Left ventricle myocardium inferior (tissue), 1 donor: ENCODE data around the gene CPAMD8. TPM values are rescaled to one million over a fixed set of nuclear protein-coding genes. Genes with fewer than 3 reads are reported as not detected.
"Not testable (repeated sequence)": the region's sequence is repeated elsewhere in the genome, so short reads cannot be mapped to it uniquely, and the experiment has no call there.

Experiments
- DNase-seq: peaks from one replicate; pipeline ENCODE4 v3.0.0-alpha.2; 2020
- H3K27ac ChIP-seq: fragments of 200-600 bp; replicated peaks from 2 replicates; pipeline ENCODE4 v1.8.0; 2021
- H3K27me3 ChIP-seq: fragments of 200-600 bp; 2 replicates; pipeline ENCODE4 v1.8.0; 2021; ENCODE audit warnings: low read depth
- H3K36me3 ChIP-seq: fragments of 200-600 bp; 2 replicates; pipeline ENCODE4 v1.8.0; 2021
- H3K4me1 ChIP-seq: fragments of 200-600 bp; 2 replicates; pipeline ENCODE4 v1.8.0; 2021
- H3K4me3 ChIP-seq: fragments of 200-600 bp; 2 replicates; pipeline ENCODE4 v1.8.0; 2021; ENCODE audit warnings: mild to moderate bottlenecking, moderate library complexity
- H3K9me3 ChIP-seq: fragments of 200-600 bp; replicated peaks from 2 replicates; pipeline ENCODE4 v1.8.0; 2021
- intact Hi-C: fragments of 100-400 bp; cut with micrococcal nuclease; formaldehyde crosslinking; loops from one replicate; pipeline ENCODE4 v1.11.0; 2022
- total RNA-seq: library from RNA; stranded (reverse); fragmentation: NEBNext Ultra II Directional; extraction: Animal tissue kit (Norgen Biotek cat#: 25700); gene quantifications from one replicate; pipeline ENCODE4 v1.2.1, GENCODE V29; 2021
- TF ChIP-seq, protein P1 (sequence below): fragments of 200-600 bp; IDR thresholded peaks from 2 replicates; pipeline ENCODE4 v1.8.0; 2021; ENCODE audit warnings: antibody characterized with exemption, mild to moderate bottlenecking, borderline replicate concordance
- donor health status: DM: no; HTN: yes; CAD: no; lungs with severe emphysema.

Gene CPAMD8
- total RNA-seq, 1 donor from 2014 or later: 13.7 TPM

DNA sequence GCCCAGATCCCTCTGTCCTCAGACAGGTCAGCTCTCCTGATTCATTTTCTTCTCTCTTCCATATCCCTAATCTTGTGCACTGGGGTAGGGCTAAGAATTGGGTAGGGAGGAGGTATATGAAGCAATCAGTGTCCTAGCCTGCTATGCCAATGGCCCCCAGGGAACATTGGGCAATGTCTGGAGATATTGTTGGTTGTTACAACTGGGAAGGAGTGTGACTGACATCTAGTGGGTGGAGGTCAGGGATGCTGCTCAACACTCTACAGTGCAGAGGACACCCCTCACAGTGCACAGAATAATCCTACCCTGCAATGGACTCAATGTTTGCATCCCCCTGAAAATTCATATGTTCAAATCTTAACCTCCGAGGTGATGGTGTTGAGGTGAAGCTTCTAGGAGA, 57.5 kb downstream of the CPAMD8 start:
- intact Hi-C loops: no loop called here
- no peak for DNase-seq
- H3K36me3 ChIP-seq: peaks cover 15% of the 10 kb centered on the region

DNA sequence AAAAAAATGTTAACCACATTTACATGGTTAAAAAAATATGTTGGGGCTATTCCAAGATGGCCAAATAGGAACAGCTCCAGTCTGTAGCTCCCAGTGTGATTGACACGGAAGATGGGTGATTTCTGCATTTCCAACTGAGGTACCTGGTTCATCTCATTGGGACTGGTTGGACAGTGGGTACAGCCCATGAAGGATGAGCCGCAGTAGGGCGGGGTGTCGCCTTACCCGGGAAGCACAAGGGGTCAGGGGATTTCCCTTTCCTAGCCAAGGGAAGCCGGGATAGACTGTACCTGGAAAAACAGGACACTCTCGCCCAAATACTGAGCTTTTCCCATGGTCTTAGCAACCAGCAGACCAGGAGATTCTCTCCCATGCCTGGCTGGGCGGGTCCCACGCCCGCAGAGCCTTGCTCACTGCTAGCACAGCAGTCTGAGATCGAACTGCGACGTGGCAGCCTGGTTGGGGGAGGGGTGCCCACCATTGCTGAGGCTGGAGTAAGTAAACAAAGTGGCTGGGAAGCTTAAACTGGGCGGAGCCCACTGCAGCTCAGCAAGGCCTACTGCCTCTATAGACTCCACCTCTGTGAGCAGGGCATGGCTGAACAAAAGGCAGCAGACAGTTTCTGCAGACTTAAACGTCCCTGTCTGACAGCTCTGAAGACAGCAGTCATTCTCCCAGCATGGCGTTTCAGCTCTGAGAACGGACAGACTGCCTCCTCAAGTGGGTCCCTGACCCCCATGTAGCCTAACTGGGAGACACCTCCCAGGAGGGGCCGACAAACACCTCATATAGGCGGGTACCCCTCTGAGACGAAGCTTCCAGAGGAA, 65.4 kb downstream of the CPAMD8 start:
- H3K4me3 ChIP-seq, intact Hi-C loops, H3K9me3 ChIP-seq, H3K27me3 ChIP-seq, H3K36me3 ChIP-seq, DNase-seq, H3K27ac ChIP-seq: not testable (repeated sequence)
- H3K4me1 ChIP-seq: peaks cover 14% of the 10 kb centered on the region

More for the DNA sequence above, 57.5 kb downstream of the CPAMD8 start:
- no peak overlapping the region for H3K27ac ChIP-seq
- no peak overlapping the region for H3K4me3 ChIP-seq
- H3K9me3 ChIP-seq: peaks cover 26% of the 10 kb centered on the region
- H3K27me3 ChIP-seq: no peaks in the 10 kb centered on the region
- H3K4me1 ChIP-seq: no peaks in the 10 kb centered on the region
- TF ChIP-seq, protein P1, sequence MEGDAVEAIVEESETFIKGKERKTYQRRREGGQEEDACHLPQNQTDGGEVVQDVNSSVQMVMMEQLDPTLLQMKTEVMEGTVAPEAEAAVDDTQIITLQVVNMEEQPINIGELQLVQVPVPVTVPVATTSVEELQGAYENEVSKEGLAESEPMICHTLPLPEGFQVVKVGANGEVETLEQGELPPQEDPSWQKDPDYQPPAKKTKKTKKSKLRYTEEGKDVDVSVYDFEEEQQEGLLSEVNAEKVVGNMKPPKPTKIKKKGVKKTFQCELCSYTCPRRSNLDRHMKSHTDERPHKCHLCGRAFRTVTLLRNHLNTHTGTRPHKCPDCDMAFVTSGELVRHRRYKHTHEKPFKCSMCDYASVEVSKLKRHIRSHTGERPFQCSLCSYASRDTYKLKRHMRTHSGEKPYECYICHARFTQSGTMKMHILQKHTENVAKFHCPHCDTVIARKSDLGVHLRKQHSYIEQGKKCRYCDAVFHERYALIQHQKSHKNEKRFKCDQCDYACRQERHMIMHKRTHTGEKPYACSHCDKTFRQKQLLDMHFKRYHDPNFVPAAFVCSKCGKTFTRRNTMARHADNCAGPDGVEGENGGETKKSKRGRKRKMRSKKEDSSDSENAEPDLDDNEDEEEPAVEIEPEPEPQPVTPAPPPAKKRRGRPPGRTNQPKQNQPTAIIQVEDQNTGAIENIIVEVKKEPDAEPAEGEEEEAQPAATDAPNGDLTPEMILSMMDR: peak; percentile 10

DNA sequence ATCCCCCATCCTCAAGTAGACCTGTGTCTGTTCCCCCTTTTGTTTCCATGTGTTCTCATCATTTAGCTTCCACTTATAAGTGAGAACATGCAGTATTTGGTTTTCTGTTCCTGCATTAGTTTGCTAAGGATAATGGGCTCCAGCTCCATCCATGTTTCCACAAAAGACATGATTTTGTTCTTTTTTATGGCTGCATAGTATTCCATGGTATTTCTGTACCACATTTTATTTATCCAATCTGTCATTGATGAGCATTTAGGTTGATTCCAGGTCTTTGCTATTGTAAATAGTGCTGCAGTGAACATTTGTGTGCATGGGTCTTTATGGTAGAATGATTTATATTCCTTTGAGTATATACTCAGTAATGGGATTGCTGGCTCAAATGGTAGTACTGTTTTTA, 68.3 kb downstream of the CPAMD8 start:
- peaks cover 14% of the 10 kb centered on the region for H3K4me1 ChIP-seq
- H3K36me3 ChIP-seq, H3K27me3 ChIP-seq, intact Hi-C loops, DNase-seq, H3K9me3 ChIP-seq, H3K4me3 ChIP-seq, H3K27ac ChIP-seq: not testable (repeated sequence)

DNA sequence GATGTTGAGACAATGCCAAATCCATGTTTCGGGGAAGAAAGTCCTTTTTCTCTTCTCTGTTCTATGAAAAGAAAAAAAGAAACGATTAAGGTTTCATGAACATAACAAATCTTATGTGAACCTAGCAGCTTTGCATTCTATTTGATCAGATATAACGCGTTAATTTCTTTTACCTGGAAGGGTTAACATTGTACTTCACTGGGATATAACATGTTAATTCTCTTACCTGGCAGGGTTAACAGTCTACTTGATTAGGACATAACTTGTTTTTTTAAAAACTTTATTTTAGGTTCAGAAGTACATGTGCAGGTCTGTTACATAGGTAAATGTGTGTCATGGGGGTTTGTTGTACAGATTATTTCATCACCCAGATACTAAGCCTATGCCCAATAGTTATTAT, 68.8 kb downstream of the CPAMD8 start:
- peaks cover 14% of the 10 kb centered on the region for H3K4me1 ChIP-seq
- H3K4me3 ChIP-seq: no peak overlapping the region
- H3K27ac ChIP-seq: peak overlapping the region; percentile 48
- no peaks in the 10 kb centered on the region for H3K27me3 ChIP-seq
- no peak for DNase-seq
- TF ChIP-seq, protein P1: no peak
- no peaks in the 10 kb centered on the region for H3K9me3 ChIP-seq
- no peaks in the 10 kb centered on the region for H3K36me3 ChIP-seq
- intact Hi-C loops: no loop called here

DNA sequence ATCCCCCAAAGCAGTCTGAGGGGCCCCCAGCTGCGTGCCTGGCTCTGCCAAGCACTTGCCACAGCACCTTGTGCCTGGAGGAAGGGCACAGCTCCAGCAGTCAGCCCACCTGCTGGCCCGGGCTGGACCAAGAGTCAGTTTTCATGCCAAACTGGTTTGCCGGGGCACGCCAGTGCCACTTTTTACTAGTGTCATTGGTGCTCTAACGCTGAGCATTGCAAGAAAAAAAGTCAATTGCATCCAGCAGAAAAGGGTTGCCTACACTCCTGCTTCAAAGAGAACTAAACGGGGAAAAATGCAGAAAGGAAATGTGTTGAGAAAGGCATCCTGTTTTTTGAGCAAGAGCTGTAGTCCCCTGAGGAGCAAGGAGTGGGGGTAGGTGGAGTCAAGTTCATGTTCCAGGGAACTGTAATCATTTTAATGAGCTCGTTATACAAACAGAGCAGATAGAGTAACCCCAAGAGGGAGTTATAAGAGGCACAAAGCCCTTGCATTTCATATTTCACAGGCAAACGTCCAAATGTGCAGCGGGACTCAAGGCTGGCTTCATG, 69.4 kb downstream of the CPAMD8 start:
- Histone ChIP-seq H3K36me3 (no peaks in the 10 kb centered on the region), H3K4me1 (peaks cover 14% of the 10 kb centered on the region), H3K4me3 (no peak overlapping the region), H3K9me3 (no peaks in the 10 kb centered on the region), H3K27ac (peak overlapping the region; percentile 48), H3K27me3 (no peaks in the 10 kb centered on the region)
- intact Hi-C loops: no loop called here
- DNase-seq: no peak
- TF ChIP-seq, protein P1: no peak

DNA sequence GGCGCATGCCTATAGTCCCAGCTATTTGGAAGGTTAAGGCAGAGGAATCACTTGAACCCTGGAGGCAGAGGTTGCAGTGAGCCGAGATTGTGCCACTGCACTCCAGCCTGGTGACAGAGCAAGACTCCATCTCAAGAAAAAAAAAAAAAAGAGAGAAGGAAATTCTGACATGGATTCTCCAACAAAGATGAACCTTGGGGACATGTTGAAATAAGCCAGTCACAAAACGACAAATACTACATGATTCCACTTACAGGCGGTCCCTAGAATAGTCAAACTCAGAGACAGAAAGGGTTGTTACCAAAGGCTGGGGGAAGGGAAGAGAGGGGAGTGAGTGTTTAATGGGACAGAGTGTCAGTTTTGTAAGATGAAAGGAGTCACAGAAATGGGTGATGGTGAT, 71.4 kb downstream of the CPAMD8 start:
- no peak overlapping the region for H3K27ac ChIP-seq
- intact Hi-C loops: no loop called here
- no peaks in the 10 kb centered on the region for H3K36me3 ChIP-seq
- no peak for DNase-seq
- H3K9me3 ChIP-seq: no peaks in the 10 kb centered on the region
- H3K4me1 ChIP-seq: peaks cover 14% of the 10 kb centered on the region
- no peak overlapping the region for H3K4me3 ChIP-seq
- TF ChIP-seq, protein P1: no peak
- no peaks in the 10 kb centered on the region for H3K27me3 ChIP-seq
